A549 (cell line): ENCODE measurements around the gene INSIG2.

Source experiments
- EP300 ChIP-seq, 2 experiments: fragments of >200 bp; sonication (Bioruptor Twin); formaldehyde crosslinking; IDR thresholded peaks; 2 replicates in 1 of 2; 3 replicates in 1 of 2; pipeline ENCODE4 v1.6.1; 2016 to 2017
- KDM5A ChIP-seq: fragments of 200-600 bp; sonication (generic); IDR thresholded peaks from 2 replicates; pipeline ENCODE4 v1.6.1; 2016; ENCODE audit warnings: antibody characterized with exemption, mild to moderate bottlenecking
- NPAS2 ChIP-seq: fragments of 250-450 bp; sonication (Bioruptor Pico); IDR thresholded peaks from 2 replicates; pipeline ENCODE4 v1.8.0; 2022; ENCODE audit warnings: mild to moderate bottlenecking, moderate library complexity, borderline replicate concordance
- RCOR1 ChIP-seq: fragments of 150-350 bp; IDR thresholded peaks from 2 replicates; pipeline ENCODE4 v1.6.1; 2014; ENCODE audit warnings: antibody characterized with exemption, low read length, low read depth
- TF ChIP-seq, protein P1 (sequence below): fragments of >200 bp; sonication (Bioruptor Twin); formaldehyde crosslinking; IDR thresholded peaks from 3 replicates; pipeline ENCODE4 v1.5.1; 2016

- TF ChIP-seq RCOR1 (no peak), EP300 (IDR thresholded peaks at IDR 0.05) (no peak), KDM5A (no peak), NPAS2 (no peak)
- TF ChIP-seq, protein P1, sequence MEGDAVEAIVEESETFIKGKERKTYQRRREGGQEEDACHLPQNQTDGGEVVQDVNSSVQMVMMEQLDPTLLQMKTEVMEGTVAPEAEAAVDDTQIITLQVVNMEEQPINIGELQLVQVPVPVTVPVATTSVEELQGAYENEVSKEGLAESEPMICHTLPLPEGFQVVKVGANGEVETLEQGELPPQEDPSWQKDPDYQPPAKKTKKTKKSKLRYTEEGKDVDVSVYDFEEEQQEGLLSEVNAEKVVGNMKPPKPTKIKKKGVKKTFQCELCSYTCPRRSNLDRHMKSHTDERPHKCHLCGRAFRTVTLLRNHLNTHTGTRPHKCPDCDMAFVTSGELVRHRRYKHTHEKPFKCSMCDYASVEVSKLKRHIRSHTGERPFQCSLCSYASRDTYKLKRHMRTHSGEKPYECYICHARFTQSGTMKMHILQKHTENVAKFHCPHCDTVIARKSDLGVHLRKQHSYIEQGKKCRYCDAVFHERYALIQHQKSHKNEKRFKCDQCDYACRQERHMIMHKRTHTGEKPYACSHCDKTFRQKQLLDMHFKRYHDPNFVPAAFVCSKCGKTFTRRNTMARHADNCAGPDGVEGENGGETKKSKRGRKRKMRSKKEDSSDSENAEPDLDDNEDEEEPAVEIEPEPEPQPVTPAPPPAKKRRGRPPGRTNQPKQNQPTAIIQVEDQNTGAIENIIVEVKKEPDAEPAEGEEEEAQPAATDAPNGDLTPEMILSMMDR: no peak
These were observed 17.2 kb downstream of the INSIG2 start for GRCh38 chr2:118105497-118105896.
